VCaP (cell line): Measurements from ENCODE around the gene DNMT1.

Source experiments
- H3K27ac ChIP-seq: fragments of 450-650 bp; 2 replicates; pipeline ENCODE4 v1.5.1; 2017
- TF ChIP-seq, protein P1 (sequence below): fragments of 450-650 bp; conservative IDR thresholded peaks from 2 replicates; pipeline ENCODE4 v1.5.1; 2017; ENCODE audit warnings: mild to moderate bottlenecking, moderate library complexity

The DNMT1 gene

GRCh38 chr19:10226376-10227025 is 31.7 kb upstream of the DNMT1 start:
- H3K27ac ChIP-seq = no peak overlapping the region
- TF ChIP-seq, protein P1, sequence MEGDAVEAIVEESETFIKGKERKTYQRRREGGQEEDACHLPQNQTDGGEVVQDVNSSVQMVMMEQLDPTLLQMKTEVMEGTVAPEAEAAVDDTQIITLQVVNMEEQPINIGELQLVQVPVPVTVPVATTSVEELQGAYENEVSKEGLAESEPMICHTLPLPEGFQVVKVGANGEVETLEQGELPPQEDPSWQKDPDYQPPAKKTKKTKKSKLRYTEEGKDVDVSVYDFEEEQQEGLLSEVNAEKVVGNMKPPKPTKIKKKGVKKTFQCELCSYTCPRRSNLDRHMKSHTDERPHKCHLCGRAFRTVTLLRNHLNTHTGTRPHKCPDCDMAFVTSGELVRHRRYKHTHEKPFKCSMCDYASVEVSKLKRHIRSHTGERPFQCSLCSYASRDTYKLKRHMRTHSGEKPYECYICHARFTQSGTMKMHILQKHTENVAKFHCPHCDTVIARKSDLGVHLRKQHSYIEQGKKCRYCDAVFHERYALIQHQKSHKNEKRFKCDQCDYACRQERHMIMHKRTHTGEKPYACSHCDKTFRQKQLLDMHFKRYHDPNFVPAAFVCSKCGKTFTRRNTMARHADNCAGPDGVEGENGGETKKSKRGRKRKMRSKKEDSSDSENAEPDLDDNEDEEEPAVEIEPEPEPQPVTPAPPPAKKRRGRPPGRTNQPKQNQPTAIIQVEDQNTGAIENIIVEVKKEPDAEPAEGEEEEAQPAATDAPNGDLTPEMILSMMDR = no peak

DNA sequence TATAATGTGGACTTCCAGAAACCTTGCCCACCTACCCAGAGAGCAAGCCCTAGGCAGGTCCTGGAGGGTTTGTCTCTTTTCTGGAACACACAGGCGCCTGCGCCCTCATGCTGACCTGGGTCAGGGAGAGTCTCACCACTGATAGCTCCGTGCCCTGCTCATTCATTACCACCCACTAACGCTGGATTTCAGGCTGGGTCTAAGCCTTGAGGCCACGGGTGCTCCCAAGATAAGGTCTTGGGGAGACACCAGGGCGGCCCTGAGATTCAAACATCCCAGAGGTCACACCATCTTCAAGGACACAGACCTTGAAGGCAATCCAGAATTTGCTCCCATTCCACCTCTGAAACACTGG is 31.2 kb upstream of the DNMT1 start:
- TF ChIP-seq, protein P1 = no peak
- H3K27ac ChIP-seq = no peak overlapping the region

GRCh38 chr19:10224337-10224736 is 29.6 kb upstream of the DNMT1 start:
- no peak overlapping the region for H3K27ac ChIP-seq
- TF ChIP-seq, protein P1 = no peak

DNA sequence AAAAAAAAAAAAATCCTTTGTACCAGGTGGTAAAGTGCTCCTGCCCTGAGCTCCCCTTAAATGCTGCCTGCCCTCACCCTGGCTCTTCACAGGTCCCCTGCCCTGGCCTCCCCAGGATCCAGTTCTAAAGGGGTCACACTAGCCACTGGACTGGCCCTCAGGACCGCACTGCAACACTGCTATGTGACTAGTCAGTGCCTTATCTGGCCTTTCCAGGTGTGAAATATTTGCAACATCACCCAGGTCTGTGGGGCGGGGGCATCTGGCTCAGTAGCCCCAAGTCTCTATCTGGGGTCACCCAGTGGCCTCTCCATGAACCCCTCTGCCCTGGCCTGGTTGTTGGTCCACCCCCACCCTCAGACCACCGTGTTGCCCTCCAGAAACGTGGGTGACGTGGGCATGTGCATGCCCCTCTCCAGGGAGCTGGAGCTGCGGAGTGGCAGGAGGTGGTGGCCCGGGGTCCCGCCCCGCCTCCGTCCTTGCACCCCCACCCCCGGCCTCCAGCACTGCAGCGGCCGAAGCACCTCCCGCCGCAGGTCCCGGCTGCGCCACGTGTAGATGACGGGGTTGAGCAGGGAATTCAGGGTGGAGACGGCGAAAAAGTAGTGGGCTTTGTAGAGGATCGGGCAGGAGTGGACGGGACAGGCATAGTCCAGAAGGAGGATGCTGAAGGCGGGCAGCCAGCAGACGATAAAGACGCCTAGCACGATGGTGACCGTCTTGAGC is 28.9 kb upstream of the DNMT1 start:
- TF ChIP-seq, protein P1 = no peak
- no peak overlapping the region for H3K27ac ChIP-seq

DNA sequence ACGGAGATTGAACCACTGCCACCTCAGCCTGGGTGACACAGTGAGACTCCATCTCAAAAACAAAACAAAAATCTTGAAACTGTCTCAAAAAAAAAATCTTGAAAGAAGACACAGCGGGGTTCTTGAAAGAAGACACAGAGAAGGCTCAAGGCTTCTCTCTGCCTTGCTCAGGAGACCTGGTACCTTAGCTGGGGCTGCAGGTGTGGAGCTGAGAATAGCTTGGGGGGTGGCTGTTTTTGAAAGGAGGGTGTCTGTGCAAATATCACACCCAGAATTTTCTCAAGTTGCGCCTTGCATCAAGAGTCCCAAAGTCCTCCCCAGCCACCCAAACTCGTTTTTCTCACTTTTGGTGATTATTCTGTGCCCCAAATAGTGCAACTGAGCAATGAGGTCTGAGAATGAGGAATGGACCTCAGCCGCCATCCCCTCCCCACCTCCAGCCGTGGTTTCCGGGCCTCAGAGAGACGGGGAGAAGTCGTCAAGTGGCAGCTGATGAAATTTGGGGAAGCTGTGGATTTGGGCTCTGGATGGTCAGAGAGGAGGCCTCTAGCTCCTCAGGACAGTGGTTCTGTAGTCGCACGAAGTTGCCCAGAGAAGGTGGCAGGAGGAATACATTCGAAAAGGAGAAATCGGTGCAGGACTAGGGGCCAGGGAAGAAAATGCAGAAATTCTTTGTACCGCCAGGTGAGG is 27.6 kb upstream of the DNMT1 start:
- TF ChIP-seq, protein P1 = no peak
- H3K27ac ChIP-seq = no peak overlapping the region

DNA sequence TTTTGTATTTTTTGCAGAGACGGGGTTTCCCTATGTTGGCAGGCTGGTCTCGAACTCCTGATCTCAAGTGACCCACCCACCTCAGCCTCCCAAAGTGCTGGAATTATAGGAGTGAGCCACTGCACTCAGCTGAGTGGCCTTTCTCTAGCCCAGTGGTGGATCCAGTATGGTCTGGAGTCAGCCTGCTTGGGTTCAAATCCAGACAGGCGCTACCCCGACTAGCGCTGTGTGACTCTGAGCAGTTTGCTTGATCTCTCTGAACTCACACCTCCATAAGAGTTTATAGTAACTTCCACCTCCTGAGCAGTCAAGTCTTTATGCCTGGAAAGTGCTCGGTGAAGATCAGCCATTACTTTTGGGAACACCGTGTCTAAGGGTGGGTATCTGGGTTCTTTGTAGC is 25.9 kb upstream of the DNMT1 start:
- TF ChIP-seq, protein P1 = no peak
- no peak overlapping the region for H3K27ac ChIP-seq

- TF ChIP-seq, protein P1 = peak; percentile 12; the same call in 1 of the 2 replicates
- no peak overlapping the region for H3K27ac ChIP-seq
These were observed 24.9 kb upstream of the DNMT1 start for GRCh38 chr19:10219678-10220077.
